HG03342 (cell line): Measurements from ENCODE around the gene PROZ.

Experiments
- ATAC-seq: cut with Tn5 transposase; IDR thresholded peaks from one replicate; pipeline ENCODE4 v1.9.1; 2021; ENCODE audit warnings: mild to moderate bottlenecking, moderate library complexity; ENCODE audit not compliant: unreplicated experiment

The PROZ gene

GRCh38 chr13:113176280-113176679 lies 17.8 kb downstream of the PROZ start:
- ATAC-seq: no peak

- no peak for ATAC-seq
These were observed 18.4 kb downstream of the PROZ start for GRCh38 chr13:113176822-113177221.

- ATAC-seq: no peak
These were observed 19.8 kb downstream of the PROZ start for GRCh38 chr13:113178070-113178895.

- ATAC-seq: no peak
These were observed 20.4 kb downstream of the PROZ start for GRCh38 chr13:113178896-113179167.

- ATAC-seq: no peak
These were observed 21.2 kb downstream of the PROZ start for GRCh38 chr13:113179374-113180230.

GRCh38 chr13:113182046-113182445 lies 23.6 kb downstream of the PROZ start:
- ATAC-seq: no peak

GRCh38 chr13:113183450-113184129 lies 25.1 kb downstream of the PROZ start:
- ATAC-seq: no peak

GRCh38 chr13:113184568-113185440 lies 26.4 kb downstream of the PROZ start:
- no peak for ATAC-seq

GRCh38 chr13:113186061-113186900 lies 27.8 kb downstream of the PROZ start:
- peak; percentile 79 for ATAC-seq

- no peak for ATAC-seq
These were observed 28.8 kb downstream of the PROZ start for GRCh38 chr13:113187263-113187669.

- no peak for ATAC-seq
These were observed 29.6 kb downstream of the PROZ start for GRCh38 chr13:113187883-113188665.

GRCh38 chr13:113190181-113190580 lies 31.7 kb downstream of the PROZ start:
- no peak for ATAC-seq

- ATAC-seq: no peak
These were observed 33.8 kb downstream of the PROZ start for GRCh38 chr13:113192279-113192678.

- ATAC-seq: no peak
These were observed 34.5 kb downstream of the PROZ start for GRCh38 chr13:113192902-113193301.

GRCh38 chr13:113195360-113195759 lies 36.9 kb downstream of the PROZ start:
- no peak for ATAC-seq

- ATAC-seq: no peak
These were observed 38.7 kb downstream of the PROZ start for GRCh38 chr13:113196970-113197737.

GRCh38 chr13:113201815-113202214 lies 43.4 kb downstream of the PROZ start:
- no peak for ATAC-seq

GRCh38 chr13:113202912-113203311 lies 44.5 kb downstream of the PROZ start:
- no peak for ATAC-seq
